ENCODE measurements around the gene FUBP1. TPM values are rescaled to one million over a fixed set of nuclear protein-coding genes. Genes with fewer than 3 reads are reported as not detected.
A peak's percentile ranks its signal among the peaks of the same experiment; 100 is the strongest.

The FUBP1 gene
- total and polyA plus RNA-seq, 2 of the 13 experiments (the other 11 are each of a cell fraction or from before 2014, with no cell fraction given), result 98.1 to 166 TPM

DNA sequence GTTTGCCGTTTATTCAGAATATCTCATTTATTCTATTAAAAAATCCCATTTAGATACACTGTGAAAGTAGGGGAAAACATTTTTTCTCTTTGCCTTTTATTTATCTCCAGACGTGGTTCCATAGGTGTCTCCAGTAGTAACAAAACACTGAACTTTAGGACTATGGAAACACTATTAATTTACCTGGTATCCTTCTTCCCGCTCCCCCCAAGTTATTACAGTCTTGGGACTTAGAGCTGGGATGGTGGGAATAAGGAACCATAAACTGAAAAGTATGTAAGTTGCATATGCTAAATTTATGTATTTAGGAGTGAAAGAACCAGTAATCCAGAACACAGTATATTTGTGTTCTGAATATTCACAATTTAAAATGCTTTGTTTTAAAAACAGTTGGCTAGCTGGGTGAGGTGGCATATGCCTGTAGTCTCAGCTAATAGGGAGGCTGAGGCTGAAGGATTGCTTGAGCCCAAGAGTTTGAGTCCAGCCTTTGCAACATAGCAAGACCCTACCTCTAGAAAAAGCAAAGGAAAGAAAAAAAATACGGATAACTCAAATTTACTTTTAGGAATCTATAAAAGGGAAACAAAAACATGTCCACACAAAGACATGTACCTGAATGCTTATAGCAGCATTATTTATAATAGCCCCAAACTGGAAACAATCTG lies 28.9 kb upstream of the FUBP1 start (continued):
- no peak for TF ChIP-seq ARID5B (CRISPR knock-in tag; IDR thresholded peaks at IDR 0.05)
- no peak for TF ChIP-seq MTF2 (CRISPR knock-in tag; IDR thresholded peaks at IDR 0.05; ENCODE audit: borderline replicate concordance)

DNA sequence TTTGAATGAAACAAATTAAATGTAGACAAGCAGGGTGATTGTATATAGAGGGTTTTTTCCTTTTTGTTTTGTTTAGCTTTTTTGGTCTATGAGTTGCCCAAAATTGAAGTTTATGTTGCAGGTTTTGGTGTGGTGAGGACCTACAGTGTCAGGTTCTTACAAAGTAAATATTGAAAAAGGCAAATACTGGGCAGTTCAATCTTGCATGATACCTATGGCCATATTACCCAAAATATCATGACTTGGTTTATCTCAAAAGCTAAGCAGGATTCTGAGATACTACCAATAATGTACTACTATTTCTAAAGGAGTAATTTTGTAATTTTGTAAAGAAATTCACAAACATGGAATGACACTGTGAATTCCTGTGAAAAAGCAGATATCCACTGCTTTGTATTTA lies 27.6 kb upstream of the FUBP1 start:
- H3K79me2 ChIP-seq (ENCODE audit: insufficient read depth, low read length), result peaks cover 53% of the 10 kb centered on the region
- H2AFZ ChIP-seq (ENCODE audit: low read length), result no peak overlapping the region
- H3K4me3 ChIP-seq (replicated peaks in 1 of 3; ENCODE audit: insufficient read depth in 1 of 3, low read depth in 2 of 3, low read length in 3 of 3), result peak overlapping the region in 2 of 3 experiments; percentile 18 to 71; a peak in 4 of 6 replicates
- ChIA-PET POLR2A (interaction anchor here (3.0 to 9.1 kb wide), 2 partner anchors 26 to 39 kb away, joined by 56 to 161 read pairs; partner anchors contain the start of genes FUBP1 and GIPC2), CTCF (ENCODE audit: low intra/inter-chr PET ratio, low total read pairs) (no interaction called here)
- no peak overlapping the region for H3K27ac ChIP-seq (ENCODE audit: extremely low read length, insufficient read depth, low read length)
- BruUV-seq (replicated peaks), result no TSS peak
- ATAC-seq, result no peak
- TF ChIP-seq ZNF768 (CRISPR knock-in tag; IDR thresholded peaks at IDR 0.05), result no peak
- no peak for TF ChIP-seq BATF2 (CRISPR knock-in tag; IDR thresholded peaks at IDR 0.05)
- TF ChIP-seq SMARCC2 (IDR thresholded peaks at IDR 0.05), result no peak
- TF ChIP-seq ZNF430 (CRISPR knock-in tag; IDR thresholded peaks at IDR 0.05), result no peak
- peak; percentile 69 for TF ChIP-seq FOXA3 (CRISPR knock-in tag; IDR thresholded peaks at IDR 0.05)
- TF ChIP-seq DRAP1 (CRISPR knock-in tag; IDR thresholded peaks at IDR 0.05), result no peak
- no peak for TF ChIP-seq FOXA1 (IDR thresholded peaks at IDR 0.05)
- peak; percentile 68 for TF ChIP-seq FOXA1 (CRISPR knock-in tag; IDR thresholded peaks at IDR 0.05)
- TF ChIP-seq ZNF367 (CRISPR knock-in tag; IDR thresholded peaks at IDR 0.05; ENCODE audit: borderline replicate concordance), result no peak
- TF ChIP-seq KAT2B (IDR thresholded peaks at IDR 0.05; ENCODE audit: borderline replicate concordance, low read depth, low read length), result no peak
- no peak for TF ChIP-seq KDM2A (CRISPR knock-in tag; IDR thresholded peaks at IDR 0.05; ENCODE audit: borderline replicate concordance, low read depth)
- no peaks in the 10 kb centered on the region for H3K36me3 ChIP-seq (replicated peaks in 1 of 2; ENCODE audit: control insufficient read depth in 1 of 2, insufficient read depth in 2 of 2, low read length in 2 of 2)
- no peaks in the 10 kb centered on the region for H3K27me3 ChIP-seq (ENCODE audit: control insufficient read depth in 1 of 2, insufficient read depth in 2 of 2, low read length in 2 of 2)
- H3K9me3 ChIP-seq (ENCODE audit: low read length), result no peaks in the 10 kb centered on the region
- H4K20me1 ChIP-seq (ENCODE audit: insufficient read depth, low read length), result no peaks in the 10 kb centered on the region; the same call in none of the 2 replicates
- no peak for DNase-seq (ENCODE audit: low spot score)
- H3K4me2 ChIP-seq (ENCODE audit: low read depth, low read length), result peak overlapping the region; percentile 79
- no peak for FAIRE-seq
- peaks cover 60% of the 10 kb centered on the region for H3K4me1 ChIP-seq (ENCODE audit: insufficient read depth, low read length)
- intact Hi-C loops (cut with micrococcal nuclease; ENCODE audit: unreplicated experiment), result no loop called here
- no peak overlapping the region for H3K9ac ChIP-seq (ENCODE audit: insufficient read depth, low read depth, low read length)
- in situ Hi-C loops (cut with HindIII; ENCODE audit: extremely low pct_ligation_motif_present, low pct_unique_long_range_greater_than_20kb), result no loop called here
